ENCODE measurements around the gene ATP2C1. TPM values are rescaled to one million over a fixed set of nuclear protein-coding genes. Genes with fewer than 3 reads are reported as not detected.

Gene ATP2C1
- total RNA-seq, 1 experiment from 2014 or later, result 34.0 TPM

GRCh38 chr3:130925628-130926027 is 31.7 kb downstream of the ATP2C1 start:
- ATAC-seq (no peak; the same call in 1 of the 2 replicates), DNase-seq (no peak)
- no peak overlapping the region for H2AFZ ChIP-seq (ENCODE audit: low read length)
- BruUV-seq (replicated peaks), result no TSS peak
- ChIA-PET POLR2A (ENCODE audit: unreplicated experiment) (no interaction called here), CTCF (no interaction called here)
- intact Hi-C loops (cut with micrococcal nuclease), result no loop called here
- H3K27ac ChIP-seq (ENCODE audit: low read length), result no peak overlapping the region
- no peaks in the 10 kb centered on the region for H4K20me1 ChIP-seq (ENCODE audit: low read length)
- H3K4me2 ChIP-seq (ENCODE audit: low read length), result no peak overlapping the region
- H3F3A ChIP-seq (ENCODE audit: low read length, unreplicated experiment), result no peaks in the 10 kb centered on the region
- no peaks in the 10 kb centered on the region for H3K27me3 ChIP-seq (ENCODE audit: low read length)
- no peak overlapping the region for H3K4me3 ChIP-seq (ENCODE audit: low read length)
- H3K9ac ChIP-seq (ENCODE audit: low read length), result no peak overlapping the region
- H3K36me3 ChIP-seq (ENCODE audit: low read depth, low read length), result no peaks in the 10 kb centered on the region
- TF ChIP-seq EZH2phosphoT487 (IDR thresholded peaks at IDR 0.05; ENCODE audit: borderline replicate concordance, low read length), result no peak
- TF ChIP-seq CTCF (conservative IDR thresholded peaks at IDR 0.05; ENCODE audit: low read depth, low read length), result no peak
- no peak for TF ChIP-seq EZH2 (IDR thresholded peaks at IDR 0.05; ENCODE audit: low read length, unreplicated experiment)
- H3K4me1 ChIP-seq (ENCODE audit: insufficient read depth, low read length), result peaks cover 7% of the 10 kb centered on the region; the same call in 1 of the 2 replicates
- H3K79me2 ChIP-seq (ENCODE audit: low read length), result peaks cover 91% of the 10 kb centered on the region
- H3K9me2 ChIP-seq (replicated peaks; ENCODE audit: low read length), result no peaks in the 10 kb centered on the region
- 0 out of 2 replicates have a peak, but pooled peaks cover 3% of the 10 kb centered on the region for H3K9me3 ChIP-seq (ENCODE audit: low read length)

GRCh38 chr3:130926504-130926903 is 32.6 kb downstream of the ATP2C1 start:
- CTCF ChIA-PET, result no interaction called here
- H3K9me2 ChIP-seq (replicated peaks; ENCODE audit: low read length), result no peaks in the 10 kb centered on the region
- H3K27me3 ChIP-seq (ENCODE audit: low read length), result no peaks in the 10 kb centered on the region
- POLR2A ChIA-PET (ENCODE audit: unreplicated experiment), result no interaction called here
- intact Hi-C loops (cut with micrococcal nuclease), result no loop called here
- H3F3A ChIP-seq (ENCODE audit: low read length, unreplicated experiment), result no peaks in the 10 kb centered on the region
- no peak overlapping the region for H2AFZ ChIP-seq (ENCODE audit: low read length)
- TF ChIP-seq CTCF (conservative IDR thresholded peaks at IDR 0.05; ENCODE audit: low read depth, low read length) (no peak), EZH2phosphoT487 (IDR thresholded peaks at IDR 0.05; ENCODE audit: borderline replicate concordance, low read length) (no peak), EZH2 (IDR thresholded peaks at IDR 0.05; ENCODE audit: low read length, unreplicated experiment) (no peak)
- BruUV-seq (replicated peaks), result no TSS peak
- H3K27ac ChIP-seq (ENCODE audit: low read length), result no peak overlapping the region
- 0 out of 2 replicates have a peak, but pooled peaks cover 3% of the 10 kb centered on the region for H3K9me3 ChIP-seq (ENCODE audit: low read length)
- peaks cover 82% of the 10 kb centered on the region for H3K79me2 ChIP-seq (ENCODE audit: low read length)
- H3K4me1 ChIP-seq (ENCODE audit: insufficient read depth, low read length), result peaks cover 7% of the 10 kb centered on the region; the same call in 1 of the 2 replicates
- no peak for DNase-seq
- H3K4me3 ChIP-seq (ENCODE audit: low read length), result no peak overlapping the region
- no peak overlapping the region for H3K9ac ChIP-seq (ENCODE audit: low read length)
- ATAC-seq, result no peak
- no peaks in the 10 kb centered on the region for H3K36me3 ChIP-seq (ENCODE audit: low read depth, low read length)
- H3K4me2 ChIP-seq (ENCODE audit: low read length), result no peak overlapping the region
- H4K20me1 ChIP-seq (ENCODE audit: low read length), result no peaks in the 10 kb centered on the region

GRCh38 chr3:130929804-130930203 is 35.9 kb downstream of the ATP2C1 start:
- Histone ChIP-seq H3K4me2 (ENCODE audit: low read length) (no peak overlapping the region), H3K79me2 (ENCODE audit: low read length) (peaks cover 49% of the 10 kb centered on the region), H3F3A (ENCODE audit: low read length, unreplicated experiment) (no peaks in the 10 kb centered on the region), H3K9me2 (replicated peaks; ENCODE audit: low read length) (no peaks in the 10 kb centered on the region), H3K27me3 (ENCODE audit: low read length) (no peaks in the 10 kb centered on the region), H3K27ac (ENCODE audit: low read length) (no peak overlapping the region), H3K36me3 (ENCODE audit: low read depth, low read length) (no peaks in the 10 kb centered on the region), H3K9me3 (ENCODE audit: low read length) (no peaks in the 10 kb centered on the region), H3K9ac (ENCODE audit: low read length) (no peak overlapping the region), H3K4me3 (ENCODE audit: low read length) (no peak overlapping the region), H2AFZ (ENCODE audit: low read length) (no peak overlapping the region), H4K20me1 (ENCODE audit: low read length) (no peaks in the 10 kb centered on the region), H3K4me1 (ENCODE audit: insufficient read depth, low read length) (peaks cover 7% of the 10 kb centered on the region; the same call in 1 of the 2 replicates)
- BruUV-seq (replicated peaks), result no TSS peak
- no peak for DNase-seq
- ATAC-seq, result no peak
- intact Hi-C loops (cut with micrococcal nuclease), result no loop called here
- POLR2A ChIA-PET (ENCODE audit: unreplicated experiment), result no interaction called here
- TF ChIP-seq EZH2 (IDR thresholded peaks at IDR 0.05; ENCODE audit: low read length, unreplicated experiment) (no peak), EZH2phosphoT487 (IDR thresholded peaks at IDR 0.05; ENCODE audit: borderline replicate concordance, low read length) (no peak), CTCF (conservative IDR thresholded peaks at IDR 0.05; ENCODE audit: low read depth, low read length) (no peak)
- CTCF ChIA-PET, result no interaction called here

All from PC-3 (cell line).